Pancreas (tissue), 10 donors: ENCODE data around the gene GPR3. TPM values are rescaled to one million over a fixed set of nuclear protein-coding genes. Genes with fewer than 3 reads are reported as not detected.

ENCODE experiments used
- ATAC-seq, 4 donors: fragments of 200-7000 bp; cut with Tn5 transposase; one replicate each; pipeline versions ENCODE4 v1.8.0 to v1.9.1; 2020; ENCODE audit warnings: mild to moderate bottlenecking in 4 of 4, moderate library complexity in 4 of 4
- DNase-seq, 6 donors: peaks; one replicate each; pipeline ENCODE4 v3.0.0-alpha.2; 2020
- FAIRE-seq: peaks from 2 replicates; lab custom pipeline; 2012; peaks lifted over from hg19 to GRCh38; lab: Jason Lieb, UNC
- H3K27ac ChIP-seq, 4 donors: fragments of 200-600 bp; sonication (generic); 1 replicate in 3 of 4; 2 replicates in 1 of 4; pipeline versions ENCODE4 v1.5.0 to v1.8.0; 2020
- H3K27me3 ChIP-seq, 4 donors: fragments of 200-600 bp; one replicate each; pipeline ENCODE4 v1.8.0; 2021
- H3K36me3 ChIP-seq, 3 donors: fragments of 200-600 bp; sonication (generic) in 1 of 3; one replicate each; pipeline versions ENCODE4 v1.5.0 to v1.8.0; 2020 to 2021
- H3K4me1 ChIP-seq, 3 donors: fragments of 200-600 bp; one replicate each; pipeline ENCODE4 v1.8.0; 2021
- H3K4me3 ChIP-seq, 4 donors: fragments of 200-600 bp; sonication (generic) in 2 of 4; one replicate each; pipeline versions ENCODE4 v1.5.0 to v1.8.0; 2020 to 2021
- H3K9me3 ChIP-seq, 4 donors: fragments of 200-600 bp; one replicate each; pipeline ENCODE4 v1.8.0; 2021
- WGBS, 2 donors: extraction: QIAGEN DNeasy Blood & Tissue Kit; methylation state at CpG; one replicate each; pipeline ENCODE4 v1.1.7; 2013; 5-methylcytosine and 5-hydroxymethylcytosine counted together
- intact Hi-C, 3 donors: fragments of 100-400 bp; cut with DNase I; formaldehyde crosslinking; loops; one replicate each; pipeline versions ENCODE4 v1.11.1 to v1.14.2; 2022
- polyA plus RNA-seq, 2 donors: library from polyadenylated mRNA; stranded (reverse); fragments of 200-250 nt; gene quantifications; one replicate each; pipeline ENCODE4 v1.2.3, GENCODE V29; 2013
- total RNA-seq, 6 donors: library from RNA; stranded (reverse); fragmentation: NEBNext Ultra II Directional in 4 of 6; extraction: Animal tissue kit (Norgen Biotek cat#: 25700) in 4 of 6; gene quantifications; one replicate each; pipeline versions ENCODE4 v1.2.1 to v1.2.4, GENCODE V29; 2021 to 2023
- TF ChIP-seq, protein P1 (sequence below), 4 donors: fragments of 200-600 bp; sonication (generic) in 3 of 4; IDR thresholded peaks; one replicate each; pipeline versions ENCODE4 v1.5.0 to v1.8.0; 2021; ENCODE audit warnings: antibody characterized with exemption in 4 of 4
- donor health status: healthy with polysubstance abuse.
- donor health status: DM: no; HTN: no; CAD: no; lungs with moderate emphysema.
- donor health status: DM: no; HTN: no; CAD: no.
- donor health status: control.
- donor health status: control.
- donor health status: Bipolar disorder and iron deficiency.
- donor health status: DM: yes; HTN: yes; CAD: no.
- donor health status: DM: no; HTN: no; CAD: no.
- donor health status: DM: no; HTN: no; CAD: no.
- donor health status: DM: yes; HTN: yes; CAD: no.

GPR3 gene
- total and polyA plus RNA-seq, 8 donors: 0.09 to 0.52 (median 0.28) TPM; not detected in 3

DNA sequence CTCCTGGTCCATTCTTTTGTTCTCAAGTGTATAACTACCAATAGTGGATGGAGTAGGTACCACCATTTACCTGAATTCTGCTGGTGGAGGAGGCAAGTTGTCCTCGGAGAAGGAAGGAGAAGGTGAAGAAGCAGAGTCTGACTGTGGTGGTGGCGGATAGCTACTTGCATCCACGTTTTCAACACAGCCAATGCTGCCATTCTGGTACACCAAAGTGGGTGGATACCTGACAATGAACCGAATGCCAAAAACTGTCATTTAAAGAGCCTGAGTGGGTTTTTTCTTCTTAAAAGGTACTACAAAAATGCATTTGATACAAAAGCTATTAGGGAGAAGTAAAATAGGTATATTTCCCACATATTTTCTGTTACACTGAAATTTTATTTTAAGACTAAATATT is 20.1 kb downstream of the GPR3 start:
- TF ChIP-seq, protein P1, sequence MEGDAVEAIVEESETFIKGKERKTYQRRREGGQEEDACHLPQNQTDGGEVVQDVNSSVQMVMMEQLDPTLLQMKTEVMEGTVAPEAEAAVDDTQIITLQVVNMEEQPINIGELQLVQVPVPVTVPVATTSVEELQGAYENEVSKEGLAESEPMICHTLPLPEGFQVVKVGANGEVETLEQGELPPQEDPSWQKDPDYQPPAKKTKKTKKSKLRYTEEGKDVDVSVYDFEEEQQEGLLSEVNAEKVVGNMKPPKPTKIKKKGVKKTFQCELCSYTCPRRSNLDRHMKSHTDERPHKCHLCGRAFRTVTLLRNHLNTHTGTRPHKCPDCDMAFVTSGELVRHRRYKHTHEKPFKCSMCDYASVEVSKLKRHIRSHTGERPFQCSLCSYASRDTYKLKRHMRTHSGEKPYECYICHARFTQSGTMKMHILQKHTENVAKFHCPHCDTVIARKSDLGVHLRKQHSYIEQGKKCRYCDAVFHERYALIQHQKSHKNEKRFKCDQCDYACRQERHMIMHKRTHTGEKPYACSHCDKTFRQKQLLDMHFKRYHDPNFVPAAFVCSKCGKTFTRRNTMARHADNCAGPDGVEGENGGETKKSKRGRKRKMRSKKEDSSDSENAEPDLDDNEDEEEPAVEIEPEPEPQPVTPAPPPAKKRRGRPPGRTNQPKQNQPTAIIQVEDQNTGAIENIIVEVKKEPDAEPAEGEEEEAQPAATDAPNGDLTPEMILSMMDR (IDR thresholded peaks at IDR 0.05): no peak
- no peak for ATAC-seq
- Histone ChIP-seq H3K4me3 (no peak overlapping the region), H3K27ac (no peak overlapping the region), H3K4me1 (peaks cover 0 to 5% (median 0%) of the 10 kb centered on the region in 3 donors), H3K27me3 (no peaks in the 10 kb centered on the region), H3K9me3 (no peaks in the 10 kb centered on the region), H3K36me3 (peaks cover 0 to 71% (median 14%) of the 10 kb centered on the region in 3 donors)
- no peak for FAIRE-seq
- intact Hi-C loops: loop anchor here in 1 of 3 donors (5.0 kb wide), 1 partner anchor 195 kb away; no protein-coding TSS in a partner anchor
- WGBS, 2 donors: 90 to 94% methylated on average over 4 of the region's 4 CpGs
- no peak for DNase-seq

GRCh38 chr1:27413004-27413403 is 20.6 kb downstream of the GPR3 start:
- intact Hi-C loops: loop anchor here in 1 of 3 donors (5.0 kb wide), 1 partner anchor 194 kb away; no protein-coding TSS in a partner anchor
- TF ChIP-seq, protein P1 (IDR thresholded peaks at IDR 0.05): no peak
- no peak for DNase-seq
- ATAC-seq: peak in 1 of 4 donors; percentile 8
- Histone ChIP-seq H3K27ac (no peak overlapping the region), H3K27me3 (no peaks in the 10 kb centered on the region), H3K4me3 (no peak overlapping the region), H3K36me3 (peaks cover 0 to 71% (median 14%) of the 10 kb centered on the region in 3 donors), H3K4me1 (peaks cover 0 to 5% (median 0%) of the 10 kb centered on the region in 3 donors), H3K9me3 (no peaks in the 10 kb centered on the region)
- no peak for FAIRE-seq
- 51 to 57% methylated on average over 4 of the region's 4 CpGs for WGBS, 2 donors

GRCh38 chr1:27414091-27414490 is 21.7 kb downstream of the GPR3 start:
- H3K4me1 ChIP-seq: peaks cover 0 to 5% (median 0%) of the 10 kb centered on the region in 3 donors
- peaks cover 0 to 76% (median 18%) of the 10 kb centered on the region in 3 donors for H3K36me3 ChIP-seq
- intact Hi-C loops: loop anchor here in 1 of 3 donors (5.0 kb wide), 1 partner anchor 193 kb away; no protein-coding TSS in a partner anchor
- no peak for DNase-seq
- ATAC-seq: no peak
- no peaks in the 10 kb centered on the region for H3K27me3 ChIP-seq
- no peaks in the 10 kb centered on the region for H3K9me3 ChIP-seq
- WGBS, 2 donors: 90 to 96% methylated on average over 1 of the region's 1 CpG
- TF ChIP-seq, protein P1 (IDR thresholded peaks at IDR 0.05): no peak
- H3K27ac ChIP-seq: no peak overlapping the region
- no peak overlapping the region for H3K4me3 ChIP-seq
- FAIRE-seq: no peak

- no peak overlapping the region for H3K4me3 ChIP-seq
- TF ChIP-seq, protein P1 (IDR thresholded peaks at IDR 0.05): peak in 3 of 4 donors; percentile 12 to 39 (median 24)
- no peak for FAIRE-seq
- intact Hi-C loops: no loop called here
- peaks cover 0 to 8% (median 0%) of the 10 kb centered on the region in 3 donors for H3K4me1 ChIP-seq
- no peaks in the 10 kb centered on the region for H3K9me3 ChIP-seq
- peak in 3 of 4 donors; percentile 44 to 68 (median 58) for ATAC-seq
- 66 to 71% methylated on average over 3 of the region's 3 CpGs for WGBS, 2 donors
- H3K36me3 ChIP-seq: peaks cover 0 to 59% (median 18%) of the 10 kb centered on the region in 3 donors
- no peaks in the 10 kb centered on the region for H3K27me3 ChIP-seq
- DNase-seq: peak in 1 of 6 donors; percentile 46
- no peak overlapping the region for H3K27ac ChIP-seq
Measured at GRCh38 chr1:27416387-27417111, 24.1 kb downstream of the GPR3 start.
